ENCODE results near the gene TMEM18.

DNA sequence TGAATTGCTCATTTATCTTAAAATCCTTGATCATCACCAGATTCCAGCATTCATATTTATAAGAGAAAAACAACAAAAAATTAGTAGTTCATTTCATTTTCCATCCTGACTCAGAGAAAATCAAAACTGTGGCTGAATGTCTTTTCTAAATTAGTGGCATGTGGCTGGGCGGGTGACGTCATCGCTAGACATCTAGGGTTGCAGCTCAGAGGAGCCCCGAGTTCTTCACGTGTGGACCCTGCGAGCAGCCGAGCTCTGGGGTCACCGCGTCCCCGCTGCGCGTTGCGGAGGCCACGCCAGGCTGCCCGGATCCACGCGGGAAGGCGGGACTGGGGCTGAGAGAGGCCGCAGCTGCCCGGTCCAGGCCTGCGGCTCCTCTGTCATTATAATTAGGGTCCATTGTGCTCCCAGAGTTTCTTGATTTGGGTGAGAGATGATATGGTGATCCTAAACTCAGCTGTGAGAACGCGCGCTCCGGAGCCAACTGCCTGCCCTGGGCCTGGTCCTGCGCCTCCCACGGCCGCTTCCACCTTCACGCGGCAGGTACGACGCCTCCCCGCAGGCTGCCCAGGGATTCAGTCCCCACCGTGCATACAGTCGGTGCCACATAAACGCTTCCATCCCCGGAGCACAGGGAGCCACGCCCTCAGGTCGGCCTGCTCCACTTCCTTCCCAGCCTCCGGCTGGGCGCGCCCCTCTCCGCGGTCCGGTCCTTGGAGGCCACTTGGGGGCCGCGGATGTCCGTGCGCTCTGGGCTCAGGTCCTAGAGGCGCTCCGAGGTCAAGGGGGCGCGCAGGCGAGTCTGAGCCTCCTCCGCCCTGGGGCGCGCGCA is 56.5 kb downstream of the TMEM18 start:
- TF ChIP-seq, protein P1, sequence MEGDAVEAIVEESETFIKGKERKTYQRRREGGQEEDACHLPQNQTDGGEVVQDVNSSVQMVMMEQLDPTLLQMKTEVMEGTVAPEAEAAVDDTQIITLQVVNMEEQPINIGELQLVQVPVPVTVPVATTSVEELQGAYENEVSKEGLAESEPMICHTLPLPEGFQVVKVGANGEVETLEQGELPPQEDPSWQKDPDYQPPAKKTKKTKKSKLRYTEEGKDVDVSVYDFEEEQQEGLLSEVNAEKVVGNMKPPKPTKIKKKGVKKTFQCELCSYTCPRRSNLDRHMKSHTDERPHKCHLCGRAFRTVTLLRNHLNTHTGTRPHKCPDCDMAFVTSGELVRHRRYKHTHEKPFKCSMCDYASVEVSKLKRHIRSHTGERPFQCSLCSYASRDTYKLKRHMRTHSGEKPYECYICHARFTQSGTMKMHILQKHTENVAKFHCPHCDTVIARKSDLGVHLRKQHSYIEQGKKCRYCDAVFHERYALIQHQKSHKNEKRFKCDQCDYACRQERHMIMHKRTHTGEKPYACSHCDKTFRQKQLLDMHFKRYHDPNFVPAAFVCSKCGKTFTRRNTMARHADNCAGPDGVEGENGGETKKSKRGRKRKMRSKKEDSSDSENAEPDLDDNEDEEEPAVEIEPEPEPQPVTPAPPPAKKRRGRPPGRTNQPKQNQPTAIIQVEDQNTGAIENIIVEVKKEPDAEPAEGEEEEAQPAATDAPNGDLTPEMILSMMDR (IDR thresholded peaks at IDR 0.05), result no peak
- no peak for TF ChIP-seq POLR2AphosphoS5 (IDR thresholded peaks at IDR 0.05)
